Stimulated activated naive B cell treated with anti-CD40 and anti-IgM and Interleukin-4, amounts not matched to agents 10 μg/mL and 1 μg/mL and 100 μg/mL, for 72 hours (primary cell): Measurements from ENCODE around the gene ARMC10.
A peak's percentile ranks its signal among the peaks of the same experiment; 100 is the strongest.

Experiments used
- ATAC-seq, 2 donors: fragments of 150-1000 bp; cut with Tn5 transposase; replicated peaks; 2 replicates each; pipeline ENCODE4 v1.10.0; 2021; ENCODE audit warnings: moderate library complexity in 1 of 2
- DNase-seq: peaks from one replicate; pipeline ENCODE4 v3.0.0; 2021
- H3K27ac Mint-ChIP-seq: one replicate; pipeline ENCODE4 v1.8.0; 2022; ENCODE audit warnings: mild to moderate bottlenecking, mixed read lengths
- H3K27me3 Mint-ChIP-seq, 2 donors: one replicate each; pipeline ENCODE4 v1.8.0; 2022; ENCODE audit warnings: mixed read lengths in 2 of 2
- H3K36me3 Mint-ChIP-seq, 2 donors: one replicate each; pipeline ENCODE4 v1.8.0; 2022; ENCODE audit warnings: mixed read lengths in 2 of 2, mild to moderate bottlenecking in 1 of 2
- H3K4me1 Mint-ChIP-seq, 2 donors: one replicate each; pipeline ENCODE4 v1.8.0; 2022; ENCODE audit warnings: mixed read lengths in 2 of 2, mild to moderate bottlenecking in 1 of 2
- H3K4me3 Mint-ChIP-seq, 2 donors: one replicate each; pipeline ENCODE4 v1.8.0; 2022; ENCODE audit warnings: mild to moderate bottlenecking in 2 of 2, mixed read lengths in 2 of 2, moderate library complexity in 1 of 2
- H3K9me3 Mint-ChIP-seq, 2 donors: one replicate each; pipeline ENCODE4 v1.8.0; 2022; ENCODE audit warnings: mixed read lengths in 2 of 2, mild to moderate bottlenecking in 1 of 2

The ARMC10 gene

DNA sequence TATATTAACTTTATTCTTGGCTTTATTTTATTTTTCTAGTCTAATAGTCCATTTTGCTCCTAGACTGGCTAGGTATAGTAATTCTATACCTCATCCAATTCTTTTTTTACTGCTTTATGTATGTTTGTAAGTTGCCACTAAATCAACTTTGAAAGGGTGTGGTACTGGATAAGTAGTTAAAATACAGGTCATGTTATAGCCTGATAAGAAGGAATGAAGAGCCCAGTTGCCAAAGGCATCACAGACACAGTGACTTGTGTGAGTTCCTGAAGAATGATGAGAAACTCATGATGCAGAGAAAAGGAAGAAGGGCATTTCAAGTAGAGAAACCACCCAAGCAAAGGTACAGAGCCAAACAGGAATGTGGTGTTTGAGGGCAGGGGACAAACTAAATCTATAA lies 46.7 kb downstream of the ARMC10 start:
- DNase-seq (no peak), ATAC-seq (no peak)
- Mint-ChIP-seq H3K4me3 (no peak overlapping the region), H3K4me1 (no peaks in the 10 kb centered on the region), H3K9me3 (no peaks in the 10 kb centered on the region), H3K36me3 (peaks cover 27 to 30% of the 10 kb centered on the region in 2 donors), H3K27me3 (no peaks in the 10 kb centered on the region), H3K27ac (no peak overlapping the region)

DNA sequence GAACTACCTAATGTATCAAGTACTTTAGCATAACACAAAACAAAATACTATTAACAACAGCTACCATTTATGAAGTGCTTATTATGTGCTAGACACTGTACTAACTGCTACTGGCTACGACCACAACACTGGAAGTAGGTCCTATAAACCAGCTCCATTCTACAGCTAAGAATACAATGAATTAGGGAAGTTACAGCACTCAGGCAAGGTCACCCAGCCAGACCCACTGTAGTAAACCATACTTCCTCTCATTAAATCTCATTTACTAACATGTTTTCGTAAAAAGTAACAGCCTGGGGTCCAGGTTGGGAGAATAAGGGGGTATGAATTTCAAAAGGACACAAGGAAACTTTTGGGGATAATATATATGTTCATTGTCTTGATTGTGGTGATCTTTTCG lies 48.6 kb downstream of the ARMC10 start:
- Mint-ChIP-seq H3K9me3 (no peaks in the 10 kb centered on the region), H3K36me3 (peaks cover 39 to 45% of the 10 kb centered on the region in 2 donors), H3K4me1 (no peaks in the 10 kb centered on the region), H3K27me3 (no peaks in the 10 kb centered on the region), H3K27ac (no peak overlapping the region), H3K4me3 (no peak overlapping the region)
- ATAC-seq (no peak), DNase-seq (no peak)

- Mint-ChIP-seq H3K27me3 (no peaks in the 10 kb centered on the region), H3K27ac (no peak overlapping the region), H3K4me1 (no peaks in the 10 kb centered on the region), H3K9me3 (no peaks in the 10 kb centered on the region), H3K36me3 (peaks cover 39 to 45% of the 10 kb centered on the region in 2 donors), H3K4me3 (no peak overlapping the region)
- DNase-seq (no peak), ATAC-seq (no peak)
Measured at GRCh38 chr7:103124429-103124979, 49.6 kb downstream of the ARMC10 start.

DNA sequence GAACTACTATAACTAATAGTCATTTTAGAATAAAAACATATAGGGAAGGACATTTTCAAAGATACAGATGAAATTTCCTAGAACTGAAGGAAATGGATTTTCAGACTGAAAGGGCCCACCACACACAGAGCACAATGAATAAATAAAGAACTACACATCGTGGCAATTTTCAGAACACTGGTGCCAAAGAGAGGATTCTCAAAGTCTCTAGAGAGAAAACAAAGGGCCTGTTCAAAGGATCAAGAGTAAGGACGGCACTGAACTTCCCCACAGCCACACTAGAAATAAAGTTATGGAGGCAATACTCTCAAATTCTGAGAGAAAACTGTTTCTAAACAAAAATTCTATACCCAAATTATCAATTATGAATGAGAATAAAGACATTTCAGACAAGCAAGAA lies 52.1 kb downstream of the ARMC10 start:
- Mint-ChIP-seq H3K36me3 (peaks cover 27 to 35% of the 10 kb centered on the region in 2 donors), H3K4me3 (no peak overlapping the region), H3K27me3 (no peaks in the 10 kb centered on the region), H3K4me1 (peaks cover 5 to 13% of the 10 kb centered on the region in 2 donors), H3K27ac (no peak overlapping the region), H3K9me3 (no peaks in the 10 kb centered on the region)
- no peak for ATAC-seq
- DNase-seq: no peak

DNA sequence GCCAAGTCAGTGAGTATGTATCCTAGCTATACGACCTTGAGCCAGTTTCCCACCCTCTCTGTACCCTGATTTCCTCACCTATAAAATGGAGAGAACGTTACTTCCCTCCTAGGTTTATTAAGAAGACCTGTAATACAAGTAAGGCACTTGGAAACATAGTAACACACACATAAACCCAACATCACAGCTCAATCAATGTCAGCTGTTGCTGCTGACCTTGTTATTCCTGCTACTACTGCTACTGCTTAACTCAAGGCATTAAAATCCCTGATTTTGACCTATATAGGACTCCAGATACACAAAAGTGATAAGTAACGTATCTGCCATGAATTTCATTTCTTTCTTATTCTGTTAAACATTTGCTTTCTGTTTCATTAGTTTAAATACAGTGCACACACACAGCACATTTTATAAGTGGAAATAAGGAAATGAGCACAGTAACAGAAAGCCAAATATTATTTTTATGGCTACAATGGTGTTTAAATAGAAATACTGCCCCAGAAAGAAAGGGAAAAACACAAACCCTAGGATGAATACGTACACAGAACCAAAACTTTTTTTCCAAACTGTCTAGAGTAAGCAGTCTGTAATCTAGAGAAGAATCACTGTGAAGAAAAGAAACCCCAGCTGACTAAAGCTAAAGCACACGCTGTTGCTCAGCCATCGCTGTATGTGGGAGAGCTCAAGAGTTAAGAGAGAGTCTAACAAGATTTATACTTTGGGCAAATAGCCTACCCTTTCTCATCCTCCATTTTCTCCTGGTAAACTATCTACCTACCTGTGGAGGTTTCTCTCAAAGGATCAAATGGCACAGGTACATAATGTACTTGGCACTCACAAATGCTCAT lies 55.0 kb downstream of the ARMC10 start:
- DNase-seq (no peak), ATAC-seq (no peak)
- Mint-ChIP-seq H3K27ac (no peak overlapping the region), H3K27me3 (no peaks in the 10 kb centered on the region), H3K4me3 (no peak overlapping the region), H3K4me1 (peaks cover 12 to 28% of the 10 kb centered on the region in 2 donors), H3K9me3 (no peaks in the 10 kb centered on the region), H3K36me3 (peaks cover 20 to 28% of the 10 kb centered on the region in 2 donors)

DNA sequence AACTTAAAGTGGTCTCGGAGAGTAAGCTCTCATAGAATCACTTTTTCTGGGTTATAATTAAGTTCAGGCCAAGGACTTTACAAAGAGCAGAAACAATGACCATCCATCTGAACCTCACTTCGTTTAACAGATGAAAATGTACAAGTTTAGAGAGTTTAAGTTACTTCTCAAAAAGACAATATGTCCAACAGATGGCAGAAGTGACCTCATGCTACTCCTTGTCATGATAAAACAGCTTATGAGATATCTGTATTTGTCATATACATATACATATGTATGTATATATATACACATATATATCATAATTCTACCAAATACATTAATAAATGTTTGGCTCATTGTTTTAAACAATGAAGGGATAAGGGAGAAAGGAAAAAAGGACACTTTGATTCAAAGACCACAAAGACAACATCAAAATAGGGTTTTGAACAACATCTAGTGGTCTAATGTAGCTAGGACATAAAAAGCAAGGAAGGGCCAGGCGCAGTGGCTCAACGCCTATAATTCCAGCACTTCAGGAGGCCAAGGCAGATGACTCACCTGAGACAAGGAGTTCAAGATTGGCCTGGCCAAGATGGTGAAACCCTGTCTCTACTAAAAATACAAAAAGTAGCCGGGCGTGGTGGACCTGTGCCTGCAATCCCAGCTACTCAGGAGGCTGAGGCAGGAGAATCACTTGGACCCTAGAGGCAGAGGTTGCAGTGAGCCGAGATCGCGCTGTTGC lies 56.1 kb downstream of the ARMC10 start:
- DNase-seq: no peak
- Mint-ChIP-seq H3K4me3 (no peak overlapping the region), H3K9me3 (no peaks in the 10 kb centered on the region), H3K27ac (no peak overlapping the region), H3K27me3 (no peaks in the 10 kb centered on the region), H3K4me1 (peaks cover 14 to 28% of the 10 kb centered on the region in 2 donors), H3K36me3 (peaks cover 17 to 25% of the 10 kb centered on the region in 2 donors)
- ATAC-seq: no peak

DNA sequence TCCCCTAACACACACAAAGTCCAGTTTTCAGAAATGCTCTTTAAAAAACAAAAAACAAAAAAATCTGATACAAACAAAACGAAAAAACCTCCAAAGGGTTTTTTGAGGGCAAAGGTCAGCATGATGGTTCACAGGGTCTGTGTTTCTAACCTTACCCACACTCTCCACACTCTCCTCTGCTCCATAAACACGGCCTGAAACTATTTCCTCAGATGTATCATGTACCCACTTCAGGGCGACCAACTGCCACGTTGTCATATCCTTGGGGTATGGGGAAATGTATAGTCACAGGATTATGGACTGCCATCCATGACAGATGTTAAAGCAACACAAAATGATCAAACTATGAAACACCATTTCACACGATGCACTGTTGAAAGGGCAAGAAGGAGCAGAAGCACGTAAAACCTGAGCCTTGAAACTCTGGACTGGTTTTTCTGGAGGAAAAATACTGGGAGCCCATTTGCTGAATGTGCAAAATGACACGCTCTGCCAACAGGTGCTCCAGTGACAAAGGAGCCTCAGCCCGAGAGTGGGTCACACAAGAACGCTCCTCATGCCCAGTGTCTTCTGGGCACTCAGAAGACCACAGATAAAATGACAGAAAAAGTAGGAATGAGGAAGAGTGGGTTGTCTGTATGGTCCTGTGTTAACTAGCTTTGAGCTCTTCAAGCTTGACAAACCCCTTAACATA lies 58.2 kb downstream of the ARMC10 start:
- Mint-ChIP-seq H3K27ac (no peak overlapping the region), H3K4me3 (no peak overlapping the region), H3K36me3 (peaks cover 6 to 10% of the 10 kb centered on the region in 2 donors), H3K27me3 (no peaks in the 10 kb centered on the region), H3K4me1 (peaks cover 14 to 28% of the 10 kb centered on the region in 2 donors), H3K9me3 (no peaks in the 10 kb centered on the region)
- ATAC-seq: no peak
- DNase-seq: no peak

- DNase-seq: no peak
- Mint-ChIP-seq H3K9me3 (no peaks in the 10 kb centered on the region), H3K36me3 (peaks cover 1 to 5% of the 10 kb centered on the region in 2 donors), H3K4me3 (no peak overlapping the region), H3K27me3 (no peaks in the 10 kb centered on the region), H3K27ac (no peak overlapping the region), H3K4me1 (peaks cover 15 to 25% of the 10 kb centered on the region in 2 donors)
- ATAC-seq: no peak
Measured at GRCh38 chr7:103134836-103135554, 60.1 kb downstream of the ARMC10 start.

DNA sequence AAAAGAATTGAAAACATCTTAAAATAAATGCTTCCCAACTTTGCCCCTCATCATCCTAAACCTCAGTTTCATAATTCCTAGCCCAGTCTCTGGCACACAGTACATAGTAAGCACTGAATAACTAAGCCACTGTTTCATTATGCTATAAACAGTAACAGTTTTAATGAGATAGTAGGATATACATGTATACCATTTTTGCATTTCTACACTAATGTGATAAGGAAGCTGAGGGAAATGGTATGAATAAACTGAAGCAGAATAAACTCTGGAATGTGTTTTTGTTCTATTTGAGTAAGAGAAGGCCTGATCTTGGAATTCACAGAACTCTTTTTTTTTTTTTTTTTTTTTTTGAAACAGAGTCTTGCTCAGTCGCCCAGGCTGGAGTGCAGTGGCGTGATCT lies 65.1 kb downstream of the ARMC10 start:
- peaks cover 10 to 18% of the 10 kb centered on the region in 2 donors for H3K36me3 Mint-ChIP-seq
- H3K4me3 Mint-ChIP-seq: no peak overlapping the region
- no peaks in the 10 kb centered on the region for H3K9me3 Mint-ChIP-seq
- ATAC-seq: no peak
- peaks cover 6 to 10% of the 10 kb centered on the region in 2 donors for H3K4me1 Mint-ChIP-seq
- no peaks in the 10 kb centered on the region for H3K27me3 Mint-ChIP-seq
- H3K27ac Mint-ChIP-seq: no peak overlapping the region
- DNase-seq: no peak

- DNase-seq (no peak), ATAC-seq (no peak)
- H3K4me3 Mint-ChIP-seq: no peak overlapping the region
- peaks cover 10 to 18% of the 10 kb centered on the region in 2 donors for H3K36me3 Mint-ChIP-seq
- H3K4me1 Mint-ChIP-seq: peaks cover 8 to 12% of the 10 kb centered on the region in 2 donors
- H3K27me3 Mint-ChIP-seq: no peaks in the 10 kb centered on the region
- H3K27ac Mint-ChIP-seq: no peak overlapping the region
- no peaks in the 10 kb centered on the region for H3K9me3 Mint-ChIP-seq
Measured at GRCh38 chr7:103140685-103141084, 65.7 kb downstream of the ARMC10 start.

DNA sequence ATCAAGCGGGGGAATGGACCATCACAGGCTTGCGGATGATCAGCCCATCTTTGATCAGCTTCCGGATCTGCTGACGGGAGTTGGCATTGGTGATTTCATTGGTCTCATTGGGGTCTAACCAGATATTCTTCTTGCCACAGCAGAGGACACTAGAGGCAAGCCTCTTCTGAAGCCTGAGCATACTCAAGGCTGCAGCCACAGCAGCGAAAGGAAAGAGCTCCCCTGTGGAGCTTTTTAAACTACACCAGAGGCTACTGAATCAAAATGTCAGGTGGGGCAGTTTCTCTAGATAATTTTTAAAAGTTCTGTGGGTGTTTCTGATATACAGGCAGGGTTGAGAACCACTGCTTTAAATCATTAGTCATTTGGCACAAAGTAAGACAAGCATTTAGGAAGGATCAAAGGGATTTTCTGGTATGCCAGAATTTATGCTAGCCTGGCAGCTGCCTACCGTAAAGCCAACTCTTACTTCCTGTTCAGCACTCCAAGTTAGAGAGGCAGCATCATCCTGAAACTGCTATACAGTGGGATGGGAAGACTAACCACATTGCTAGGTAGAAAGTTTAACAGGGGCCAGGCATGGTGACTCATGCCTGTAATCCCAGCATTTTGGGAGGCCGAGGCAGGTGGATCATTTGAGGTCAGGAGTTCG lies 66.9 kb downstream of the ARMC10 start:
- no peaks in the 10 kb centered on the region for H3K9me3 Mint-ChIP-seq
- peaks cover 15 to 24% of the 10 kb centered on the region in 2 donors for H3K4me1 Mint-ChIP-seq
- ATAC-seq: peak in 1 of 2 donors; percentile 41
- no peak overlapping the region for H3K4me3 Mint-ChIP-seq
- no peaks in the 10 kb centered on the region for H3K27me3 Mint-ChIP-seq
- DNase-seq: no peak
- peak overlapping the region; percentile 59 for H3K27ac Mint-ChIP-seq
- peaks cover 10 to 18% of the 10 kb centered on the region in 2 donors for H3K36me3 Mint-ChIP-seq

DNA sequence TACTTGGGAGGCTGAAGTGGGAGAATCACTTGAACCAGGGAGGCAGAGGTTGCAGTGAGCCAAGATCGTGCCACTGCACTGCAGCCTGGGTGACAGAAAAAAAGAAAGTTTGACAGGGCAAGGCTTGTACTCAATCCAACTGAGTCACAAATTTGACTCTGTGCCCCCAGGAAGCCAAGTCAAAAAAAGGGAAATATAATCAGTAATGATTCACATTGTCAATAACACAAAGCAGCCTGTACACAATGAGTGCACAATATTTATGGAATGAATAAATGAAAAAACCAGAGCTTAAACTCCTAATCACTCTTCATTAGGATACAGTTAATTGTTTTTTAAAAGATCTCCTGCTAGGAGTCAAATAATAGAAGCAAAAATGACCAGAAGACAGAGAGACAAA lies 67.6 kb downstream of the ARMC10 start:
- DNase-seq (no peak), ATAC-seq (no peak)
- Mint-ChIP-seq H3K36me3 (peaks cover 10 to 18% of the 10 kb centered on the region in 2 donors), H3K4me1 (peaks cover 19 to 30% of the 10 kb centered on the region in 2 donors), H3K27me3 (no peaks in the 10 kb centered on the region), H3K4me3 (no peak overlapping the region), H3K9me3 (no peaks in the 10 kb centered on the region), H3K27ac (no peak overlapping the region)

DNA sequence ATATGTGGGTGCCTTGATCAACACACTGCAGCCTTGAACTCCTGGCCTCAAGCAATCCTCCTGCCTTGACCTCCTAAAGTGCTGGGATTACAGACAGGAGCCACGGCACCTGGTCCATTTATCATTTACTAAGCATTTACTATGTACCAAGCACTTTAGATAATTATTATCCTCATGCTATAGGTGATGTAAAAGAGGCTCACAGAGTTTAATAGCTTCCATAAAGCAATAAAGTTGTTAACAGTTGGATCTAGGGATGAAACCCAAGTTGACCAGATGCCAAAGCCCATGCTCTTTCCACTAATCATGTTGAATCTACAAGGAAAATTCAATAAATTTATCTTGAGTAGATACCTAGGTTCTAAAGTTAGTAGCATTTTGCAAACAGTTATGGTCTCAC lies 68.9 kb downstream of the ARMC10 start:
- Mint-ChIP-seq H3K27me3 (no peaks in the 10 kb centered on the region), H3K36me3 (peaks cover 10 to 18% of the 10 kb centered on the region in 2 donors), H3K4me1 (peaks cover 24 to 42% of the 10 kb centered on the region in 2 donors), H3K27ac (no peak overlapping the region), H3K4me3 (no peak overlapping the region), H3K9me3 (no peaks in the 10 kb centered on the region)
- DNase-seq: no peak
- no peak for ATAC-seq
